AG04450 (cell line): ENCODE data around the gene CNTFR. TPM values are rescaled to one million over a fixed set of nuclear protein-coding genes. Genes with fewer than 3 reads are reported as not detected.

Experiments
- CTCF ChIA-PET: fragments of 300-600, 350-600 bp; formaldehyde crosslinking; extraction: SDS; loops from one replicate; lab custom pipeline; 2022; ENCODE audit warnings: antibody characterized with exemption, inconsistent platforms; lab: Charles Lee
- POLR2A ChIA-PET: fragments of 350-600 bp; formaldehyde crosslinking; extraction: SDS; loops from one replicate; lab custom pipeline; 2021; ENCODE audit warnings: antibody characterized with exemption, inconsistent platforms; lab: Yijun Ruan, JAX
- DNase-seq: peaks from one replicate; pipeline ENCODE4 v3.0.0-alpha.2; 2011; ENCODE audit warnings: low read depth, low spot score
- H3K27ac ChIP-seq: one replicate; pipeline ENCODE4 v1.5.1; 2012; ENCODE audit warnings: low read depth, low read length, control low read depth
- H3K27me3 ChIP-seq: one replicate; pipeline ENCODE4 v1.6.0; 2012; ENCODE audit warnings: low read length; ENCODE audit not compliant: control insufficient read depth, insufficient read depth
- H3K4me3 ChIP-seq: 2 replicates; pipeline ENCODE4 v1.5.1; 2011; ENCODE audit warnings: mild to moderate bottlenecking, low read depth, low read length, control low read depth
- H3K9me3 ChIP-seq: 2 replicates; pipeline ENCODE4 v1.5.1; 2012; ENCODE audit warnings: low read length; ENCODE audit not compliant: control insufficient read depth, insufficient read depth
- CTCF ChIP-seq: IDR thresholded peaks from 2 replicates; pipeline ENCODE4 v1.5.1; 2011; ENCODE audit warnings: low read depth, low read length, control low read depth, inconsistent platforms
- polyA plus RNA-seq: library from polyadenylated mRNA; depleted of rRNA; stranded (reverse); fragments of >200 nt; gene quantifications from 2 replicates; pipeline ENCODE4 v1.2.3, GENCODE V29; 2011

CNTFR gene
- polyA plus RNA-seq, 1 experiment: not detected

DNA sequence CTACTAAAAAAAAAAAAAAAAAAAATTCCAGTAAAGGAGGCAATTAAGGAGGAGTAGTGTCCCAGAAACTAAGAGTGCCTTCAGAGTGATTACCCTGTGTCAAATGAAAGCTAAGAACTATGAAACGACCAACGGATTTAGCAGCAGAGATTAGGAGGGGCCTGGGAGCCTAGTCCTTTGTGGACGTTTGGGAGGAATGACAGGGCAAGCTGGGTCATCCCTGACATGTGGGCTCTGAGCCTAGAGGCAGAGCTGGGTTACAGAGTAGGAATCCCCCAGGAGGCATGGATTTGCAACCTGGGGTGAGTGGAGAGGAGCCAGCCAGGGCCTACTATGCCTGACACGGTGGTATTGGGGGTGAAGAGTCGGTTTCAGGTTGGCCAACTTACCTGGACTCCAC is 43.6 kb upstream of the CNTFR start:
- POLR2A ChIA-PET: interaction anchor here (2.2 kb wide), 1 partner anchor 13 kb away, joined by 15 read pairs; the partner anchor contains the start of gene DCTN3
- Histone ChIP-seq H3K9me3 (no peaks in the 10 kb centered on the region; the same call in 1 of the 2 replicates), H3K27ac (no peak overlapping the region), H3K27me3 (peaks cover 28% of the 10 kb centered on the region), H3K4me3 (no peak overlapping the region)
- no peak for DNase-seq
- CTCF ChIA-PET: interaction anchor here (0.5 to 4.0 kb wide), 17 partner anchors 8 to 525 kb away, joined by 3 to 111 read pairs (median 7); partner anchors contain the start of genes DCTN3, GALT and RPP25L
- TF ChIP-seq CTCF: no peak

- ChIA-PET POLR2A (no interaction called here), CTCF (interaction anchor here (0.6 to 2.2 kb wide), 3 partner anchors 10 to 72 kb away, joined by 3 to 5 read pairs (median 3); partner anchors contain the start of gene DCTN3)
- Histone ChIP-seq H3K4me3 (no peak overlapping the region), H3K27me3 (peaks cover 53% of the 10 kb centered on the region), H3K27ac (no peak overlapping the region), H3K9me3 (no peaks in the 10 kb centered on the region)
- no peak for TF ChIP-seq CTCF
- no peak for DNase-seq
Observed at GRCh38 chr9:34630402-34631154, 41.1 kb upstream of the CNTFR start.

DNA sequence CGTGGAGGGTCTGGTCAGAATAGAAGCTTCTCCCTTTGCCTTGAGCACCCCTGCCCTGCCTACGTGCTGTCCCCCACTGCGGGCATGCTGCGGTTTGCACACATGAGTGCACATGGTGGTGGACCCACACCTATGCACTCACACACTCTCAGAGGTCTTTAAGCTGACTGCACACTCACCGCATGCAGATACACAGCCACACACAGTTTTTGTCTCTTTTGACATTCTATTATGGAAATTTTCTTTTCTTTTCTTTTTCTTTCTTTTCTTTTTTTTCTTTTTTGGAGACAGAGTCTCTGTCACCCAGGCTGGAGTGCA is 39.9 kb upstream of the CNTFR start:
- CTCF ChIA-PET: interaction anchor here (1.3 to 2.2 kb wide), 2 partner anchors 73 to 226 kb away, joined by 3 to 5 read pairs; no protein-coding TSS in a partner anchor
- POLR2A ChIA-PET: no interaction called here
- Histone ChIP-seq H3K27ac (no peak overlapping the region), H3K4me3 (no peak overlapping the region), H3K27me3 (peaks cover 64% of the 10 kb centered on the region), H3K9me3 (no peaks in the 10 kb centered on the region)
- DNase-seq: no peak
- TF ChIP-seq CTCF: no peak

- Histone ChIP-seq H3K27ac (no peak within 1 kb of the TSS), H3K9me3 (no peaks in the 10 kb centered on the region; the same call in 1 of the 2 replicates), H3K4me3 (peak within 1 kb of the TSS; percentile 44), H3K27me3 (peaks cover 70% of the 10 kb centered on the region)
- DNase-seq: no peak
- ChIA-PET CTCF (interaction anchor here (1.3 kb wide), 1 partner anchor 225 kb away, joined by 3 read pairs; no protein-coding TSS in a partner anchor), POLR2A (no interaction called here)
- no peak for TF ChIP-seq CTCF
Observed at GRCh38 chr9:34628656-34629490, 39.3 kb upstream of the CNTFR start, which contains the start of gene ARID3C. Gene ARID3C, minus strand, starts transcription at chr9:34629066. Its CDS starts 1,052 bp downstream, at chr9:34628014.
